BLaER1 (cell line): ENCODE results near the gene ADAMTS6.

Experiments used
- H3K27ac ChIP-seq: shearing (Covaris generic); formaldehyde crosslinking; 2 replicates; pipeline ENCODE4 v1.8.1; 2022
- H3K27me3 ChIP-seq: shearing (Covaris generic); formaldehyde crosslinking; 2 replicates; pipeline ENCODE4 v1.8.1; 2022
- H3K36me3 ChIP-seq: shearing (Covaris generic); formaldehyde crosslinking; 2 replicates; pipeline ENCODE4 v1.8.1; 2022
- H3K4me1 ChIP-seq: shearing (Covaris generic); formaldehyde crosslinking; 2 replicates; pipeline ENCODE4 v1.8.1; 2022
- H3K4me2 ChIP-seq: shearing (Covaris generic); formaldehyde crosslinking; 2 replicates; pipeline ENCODE4 v1.8.1; 2022
- H3K4me3 ChIP-seq: shearing (Covaris generic); formaldehyde crosslinking; 2 replicates; pipeline ENCODE4 v1.8.1; 2022
- H3K9ac ChIP-seq: shearing (Covaris generic); formaldehyde crosslinking; 2 replicates; pipeline ENCODE4 v1.8.1; 2022
- H3K9me3 ChIP-seq: shearing (Covaris generic); formaldehyde crosslinking; 2 replicates; pipeline ENCODE4 v1.8.1; 2022
- H4K20me1 ChIP-seq: shearing (Covaris generic); formaldehyde crosslinking; 2 replicates; pipeline ENCODE4 v1.8.1; 2022
- Cebpa-rat ChIP-seq: shearing (Covaris generic); IDR thresholded peaks from 2 replicates; pipeline ENCODE4 v1.8.1; 2022

Gene ADAMTS6

DNA sequence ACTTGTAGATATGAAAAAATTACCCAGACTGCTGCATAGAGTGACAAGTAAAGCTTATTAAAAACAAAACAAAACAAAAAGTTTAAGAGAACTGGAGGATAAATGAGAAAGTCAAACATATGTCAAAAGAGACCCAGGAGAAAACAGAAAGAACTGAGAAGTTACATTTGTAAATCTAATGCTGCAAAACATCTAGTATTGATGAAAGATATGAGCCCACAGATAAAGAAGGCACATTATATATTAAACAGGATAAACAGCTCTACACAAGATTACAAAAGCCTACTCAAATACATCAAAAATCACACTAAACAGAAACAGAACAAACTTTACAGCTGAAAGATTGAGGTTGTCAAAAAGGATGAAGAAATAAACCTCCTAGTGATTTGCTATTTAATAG lies 55.1 kb downstream of the ADAMTS6 start:
- H3K4me1 ChIP-seq = 0 out of 2 replicates have a peak, but pooled peaks cover 4% of the 10 kb centered on the region
- no peaks in the 10 kb centered on the region for H3K36me3 ChIP-seq
- H3K27ac ChIP-seq = no peak overlapping the region
- no peak for TF ChIP-seq Cebpa-rat
- H3K9ac ChIP-seq = no peak overlapping the region
- no peak overlapping the region for H3K4me3 ChIP-seq
- no peaks in the 10 kb centered on the region for H3K9me3 ChIP-seq
- H3K27me3 ChIP-seq = no peaks in the 10 kb centered on the region
- no peak overlapping the region for H3K4me2 ChIP-seq
- H4K20me1 ChIP-seq = no peaks in the 10 kb centered on the region

DNA sequence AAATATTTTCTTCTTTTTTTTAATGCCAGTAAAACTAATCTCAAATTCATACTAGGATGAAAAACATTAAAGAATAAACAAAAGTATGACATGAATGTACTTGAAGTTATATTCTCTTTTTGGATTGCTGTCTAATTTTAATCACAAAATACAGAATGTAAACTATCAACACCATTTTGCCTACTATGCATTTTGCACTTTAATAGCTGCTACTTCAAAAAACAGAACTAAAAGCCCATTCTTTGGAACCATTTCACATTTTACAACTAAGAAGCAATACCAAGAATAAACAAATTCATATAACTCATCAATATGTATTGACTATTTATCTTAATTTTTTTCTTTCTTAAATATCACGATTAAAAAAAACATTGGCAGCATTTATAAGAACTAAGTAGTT lies 58.1 kb downstream of the ADAMTS6 start:
- Histone ChIP-seq H3K4me3 (no peak overlapping the region), H3K36me3 (no peaks in the 10 kb centered on the region), H4K20me1 (no peaks in the 10 kb centered on the region), H3K4me1 (0 out of 2 replicates have a peak, but pooled peaks cover 4% of the 10 kb centered on the region), H3K9me3 (peaks cover 8% of the 10 kb centered on the region), H3K27me3 (no peaks in the 10 kb centered on the region), H3K27ac (no peak overlapping the region), H3K9ac (no peak overlapping the region), H3K4me2 (no peak overlapping the region)
- no peak for TF ChIP-seq Cebpa-rat

- H3K27ac ChIP-seq = no peak overlapping the region
- no peaks in the 10 kb centered on the region for H3K27me3 ChIP-seq
- no peaks in the 10 kb centered on the region for H3K36me3 ChIP-seq
- no peak overlapping the region for H3K4me2 ChIP-seq
- H3K4me1 ChIP-seq = no peaks in the 10 kb centered on the region
- no peak for TF ChIP-seq Cebpa-rat
- no peak overlapping the region for H3K4me3 ChIP-seq
- no peak overlapping the region for H3K9ac ChIP-seq
- H4K20me1 ChIP-seq = no peaks in the 10 kb centered on the region
- peaks cover 33% of the 10 kb centered on the region for H3K9me3 ChIP-seq
Measured at GRCh38 chr5:65418661-65419060, 63.1 kb downstream of the ADAMTS6 start.

DNA sequence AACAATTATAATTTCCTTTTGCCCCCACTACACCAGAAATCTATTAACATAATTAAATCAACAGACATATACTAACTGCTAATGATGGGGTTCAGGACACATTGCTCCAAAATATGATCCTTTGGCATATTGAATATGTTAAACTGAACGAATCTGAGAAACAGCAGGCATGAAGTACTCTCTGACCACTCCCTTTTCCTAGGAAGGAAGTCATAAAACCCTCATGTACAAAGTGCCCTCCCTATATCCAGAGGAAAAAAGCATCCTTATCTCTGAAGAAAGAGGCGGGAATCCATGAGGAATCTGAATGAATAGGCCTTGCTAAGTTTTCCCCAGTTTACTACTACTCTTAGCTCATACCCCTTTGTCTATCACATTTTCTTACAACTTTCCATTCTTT lies 67.9 kb downstream of the ADAMTS6 start:
- Histone ChIP-seq H3K27me3 (no peaks in the 10 kb centered on the region), H3K27ac (no peak overlapping the region), H3K36me3 (no peaks in the 10 kb centered on the region), H3K9me3 (peaks cover 26% of the 10 kb centered on the region), H3K9ac (no peak overlapping the region), H3K4me3 (no peak overlapping the region), H4K20me1 (no peaks in the 10 kb centered on the region), H3K4me1 (no peaks in the 10 kb centered on the region), H3K4me2 (no peak overlapping the region)
- TF ChIP-seq Cebpa-rat = no peak

GRCh38 chr5:65412842-65413241 lies 68.9 kb downstream of the ADAMTS6 start:
- Histone ChIP-seq H3K27ac (no peak overlapping the region), H3K9me3 (peaks cover 19% of the 10 kb centered on the region), H3K36me3 (no peaks in the 10 kb centered on the region), H3K27me3 (no peaks in the 10 kb centered on the region), H3K4me2 (no peak overlapping the region), H3K4me1 (no peaks in the 10 kb centered on the region), H3K4me3 (no peak overlapping the region), H4K20me1 (no peaks in the 10 kb centered on the region), H3K9ac (no peak overlapping the region)
- no peak for TF ChIP-seq Cebpa-rat

DNA sequence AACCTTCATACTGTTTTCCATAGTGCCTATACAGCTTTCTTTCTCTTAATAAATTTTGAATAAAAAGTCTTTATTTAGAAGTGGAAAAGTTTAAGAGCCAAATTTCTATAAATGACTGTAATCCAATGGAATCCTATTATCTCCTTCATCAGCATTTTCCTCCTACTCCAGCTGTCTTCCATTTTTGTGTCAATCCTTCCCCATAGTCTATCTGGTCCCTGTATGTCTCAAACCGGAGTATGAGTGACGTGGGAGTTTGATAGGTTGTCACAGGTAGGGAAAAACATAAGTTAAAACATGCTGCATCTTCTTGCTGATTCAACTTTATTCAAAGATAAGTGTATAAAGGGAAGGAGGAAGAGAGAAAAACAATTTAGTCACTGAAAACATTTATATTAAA lies 70.4 kb downstream of the ADAMTS6 start:
- no peaks in the 10 kb centered on the region for H3K4me1 ChIP-seq
- no peak overlapping the region for H3K9ac ChIP-seq
- H3K9me3 ChIP-seq = peaks cover 6% of the 10 kb centered on the region; the same call in 1 of the 2 replicates
- no peaks in the 10 kb centered on the region for H3K36me3 ChIP-seq
- no peaks in the 10 kb centered on the region for H3K27me3 ChIP-seq
- H3K4me2 ChIP-seq = no peak overlapping the region
- H3K27ac ChIP-seq = no peak overlapping the region
- no peaks in the 10 kb centered on the region for H4K20me1 ChIP-seq
- TF ChIP-seq Cebpa-rat = no peak
- no peak overlapping the region for H3K4me3 ChIP-seq

GRCh38 chr5:65395526-65396155 lies 86.1 kb downstream of the ADAMTS6 start:
- no peak overlapping the region for H3K4me2 ChIP-seq
- no peaks in the 10 kb centered on the region for H4K20me1 ChIP-seq
- no peaks in the 10 kb centered on the region for H3K4me1 ChIP-seq
- H3K27me3 ChIP-seq = no peaks in the 10 kb centered on the region
- no peak for TF ChIP-seq Cebpa-rat
- H3K4me3 ChIP-seq = no peak overlapping the region
- no peaks in the 10 kb centered on the region for H3K9me3 ChIP-seq
- H3K27ac ChIP-seq = no peak overlapping the region
- H3K9ac ChIP-seq = no peak overlapping the region
- no peaks in the 10 kb centered on the region for H3K36me3 ChIP-seq

- Histone ChIP-seq H3K4me1 (no peaks in the 10 kb centered on the region), H3K27ac (no peak overlapping the region), H3K27me3 (no peaks in the 10 kb centered on the region), H3K36me3 (no peaks in the 10 kb centered on the region), H4K20me1 (no peaks in the 10 kb centered on the region), H3K9me3 (no peaks in the 10 kb centered on the region), H3K4me2 (no peak overlapping the region), H3K9ac (no peak overlapping the region), H3K4me3 (no peak overlapping the region)
- TF ChIP-seq Cebpa-rat = no peak
Measured at GRCh38 chr5:65394087-65394486, 87.6 kb downstream of the ADAMTS6 start.

DNA sequence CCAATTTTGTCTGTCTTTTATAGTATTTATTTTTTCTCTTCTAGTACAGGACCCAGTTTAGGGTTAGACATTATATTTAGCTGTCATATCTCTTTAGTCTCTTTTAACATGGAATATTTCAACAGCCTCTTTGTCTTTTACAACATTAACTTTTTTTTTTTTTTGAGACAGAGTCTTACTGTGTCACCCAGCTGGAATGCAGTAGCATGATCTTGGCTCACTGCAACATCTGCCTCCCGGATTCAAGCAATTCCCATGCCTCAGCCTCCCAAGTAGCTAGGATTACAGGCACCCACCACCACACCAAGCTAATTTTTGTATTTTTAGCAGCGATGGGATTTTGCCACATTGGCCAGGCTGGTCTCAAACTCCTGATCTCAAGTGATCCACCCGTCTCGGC lies 90.1 kb downstream of the ADAMTS6 start:
- TF ChIP-seq Cebpa-rat = no peak
- Histone ChIP-seq H3K9ac (no peak overlapping the region), H3K27ac (no peak overlapping the region), H3K36me3 (no peaks in the 10 kb centered on the region), H3K4me1 (no peaks in the 10 kb centered on the region), H3K4me2 (no peak overlapping the region), H4K20me1 (no peaks in the 10 kb centered on the region), H3K9me3 (no peaks in the 10 kb centered on the region), H3K27me3 (no peaks in the 10 kb centered on the region), H3K4me3 (no peak overlapping the region)

- H3K4me3 ChIP-seq = no peak overlapping the region
- no peaks in the 10 kb centered on the region for H4K20me1 ChIP-seq
- H3K4me1 ChIP-seq = no peaks in the 10 kb centered on the region
- no peak overlapping the region for H3K27ac ChIP-seq
- H3K4me2 ChIP-seq = no peak overlapping the region
- H3K9me3 ChIP-seq = no peaks in the 10 kb centered on the region
- no peak for TF ChIP-seq Cebpa-rat
- H3K9ac ChIP-seq = no peak overlapping the region
- no peaks in the 10 kb centered on the region for H3K27me3 ChIP-seq
- no peaks in the 10 kb centered on the region for H3K36me3 ChIP-seq
Measured at GRCh38 chr5:65390208-65390607, 91.5 kb downstream of the ADAMTS6 start.

- Histone ChIP-seq H3K27me3 (no peaks in the 10 kb centered on the region), H4K20me1 (no peaks in the 10 kb centered on the region), H3K4me3 (no peak overlapping the region), H3K9me3 (no peaks in the 10 kb centered on the region), H3K36me3 (no peaks in the 10 kb centered on the region), H3K4me1 (no peaks in the 10 kb centered on the region), H3K4me2 (no peak overlapping the region), H3K27ac (no peak overlapping the region), H3K9ac (no peak overlapping the region)
- TF ChIP-seq Cebpa-rat = no peak
Measured at GRCh38 chr5:65383859-65384258, 97.9 kb downstream of the ADAMTS6 start.
